ENCODE results near the gene AP1M1.

DNA sequence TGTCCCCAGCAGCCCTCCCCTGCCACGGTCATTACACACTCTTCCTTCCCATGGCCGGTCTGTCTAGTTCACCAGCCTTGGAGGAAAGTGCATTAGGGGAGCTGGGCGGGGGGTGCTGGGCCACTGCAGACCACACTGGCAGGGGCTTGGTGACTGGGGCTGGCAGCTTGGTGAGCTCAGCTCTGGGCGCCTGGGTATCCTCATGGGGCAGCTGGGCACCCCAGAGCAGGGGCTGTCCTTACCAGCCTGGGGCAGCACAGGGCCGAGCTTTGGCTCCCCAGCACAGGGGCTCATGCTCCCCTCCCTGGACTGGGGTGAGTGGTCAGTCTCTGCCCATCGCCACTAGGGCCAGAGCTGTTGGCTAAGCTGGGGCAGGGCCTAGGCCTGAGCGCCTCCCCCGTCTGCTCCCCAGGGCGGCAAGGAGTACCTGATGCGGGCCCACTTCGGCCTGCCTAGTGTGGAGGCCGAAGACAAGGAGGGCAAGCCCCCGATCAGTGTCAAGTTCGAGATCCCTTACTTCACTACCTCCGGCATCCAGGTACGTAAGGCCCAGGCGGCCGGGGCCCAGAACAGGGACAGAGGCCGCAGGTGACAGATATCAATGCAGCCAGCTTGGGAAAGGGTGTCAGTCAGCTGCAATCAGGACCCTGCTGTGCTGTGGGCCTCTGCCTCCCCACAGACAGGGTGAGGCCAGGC is 35.5 kb downstream of the AP1M1 start:
- TF ChIP-seq, protein P1, sequence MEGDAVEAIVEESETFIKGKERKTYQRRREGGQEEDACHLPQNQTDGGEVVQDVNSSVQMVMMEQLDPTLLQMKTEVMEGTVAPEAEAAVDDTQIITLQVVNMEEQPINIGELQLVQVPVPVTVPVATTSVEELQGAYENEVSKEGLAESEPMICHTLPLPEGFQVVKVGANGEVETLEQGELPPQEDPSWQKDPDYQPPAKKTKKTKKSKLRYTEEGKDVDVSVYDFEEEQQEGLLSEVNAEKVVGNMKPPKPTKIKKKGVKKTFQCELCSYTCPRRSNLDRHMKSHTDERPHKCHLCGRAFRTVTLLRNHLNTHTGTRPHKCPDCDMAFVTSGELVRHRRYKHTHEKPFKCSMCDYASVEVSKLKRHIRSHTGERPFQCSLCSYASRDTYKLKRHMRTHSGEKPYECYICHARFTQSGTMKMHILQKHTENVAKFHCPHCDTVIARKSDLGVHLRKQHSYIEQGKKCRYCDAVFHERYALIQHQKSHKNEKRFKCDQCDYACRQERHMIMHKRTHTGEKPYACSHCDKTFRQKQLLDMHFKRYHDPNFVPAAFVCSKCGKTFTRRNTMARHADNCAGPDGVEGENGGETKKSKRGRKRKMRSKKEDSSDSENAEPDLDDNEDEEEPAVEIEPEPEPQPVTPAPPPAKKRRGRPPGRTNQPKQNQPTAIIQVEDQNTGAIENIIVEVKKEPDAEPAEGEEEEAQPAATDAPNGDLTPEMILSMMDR (IDR thresholded peaks at IDR 0.05) = no peak
- TF ChIP-seq POLR2AphosphoS5 (IDR thresholded peaks at IDR 0.05) = no peak
- no peak for TF ChIP-seq POLR2A (IDR thresholded peaks at IDR 0.05)
